Chondrocyte (in vitro differentiated cells): ENCODE measurements around the gene CD34. TPM values are rescaled to one million over a fixed set of nuclear protein-coding genes. Genes with fewer than 3 reads are reported as not detected.
A peak's percentile ranks its signal among the peaks of the same experiment; 100 is the strongest.

Source experiments
- DNase-seq: peaks from one replicate; pipeline ENCODE4 v3.0.0; 2021; ENCODE audit warnings: mixed read lengths, low spot score
- H3K27ac Mint-ChIP-seq: one replicate; pipeline ENCODE4 v1.8.0; 2021; ENCODE audit warnings: mild to moderate bottlenecking, moderate library complexity, mixed read lengths; ENCODE audit not compliant: unreplicated experiment
- H3K27me3 Mint-ChIP-seq: 2 replicates; pipeline ENCODE4 v1.8.0; 2021; ENCODE audit warnings: low read depth, mixed read lengths
- H3K36me3 Mint-ChIP-seq: 2 replicates; pipeline ENCODE4 v1.8.0; 2021; ENCODE audit warnings: low read depth, mixed read lengths
- H3K4me1 Mint-ChIP-seq: 2 replicates; pipeline ENCODE4 v1.8.0; 2021; ENCODE audit warnings: low read depth, mild to moderate bottlenecking, mixed read lengths
- H3K4me3 Mint-ChIP-seq: one replicate; pipeline ENCODE4 v1.8.0; 2021; ENCODE audit warnings: mild to moderate bottlenecking, moderate library complexity, mixed read lengths; ENCODE audit not compliant: unreplicated experiment
- H3K9me3 Mint-ChIP-seq: 2 replicates; pipeline ENCODE4 v1.8.0; 2021; ENCODE audit warnings: low read depth, mixed read lengths
- CTCF ChIP-seq: fragments of 200-600 bp; sonication (generic); IDR thresholded peaks from 2 replicates; pipeline ENCODE4 v1.5.0; 2021; ENCODE audit warnings: antibody characterized with exemption, mild to moderate bottlenecking, moderate library complexity
- total RNA-seq: library from RNA; stranded (reverse); gene quantifications from 3 replicates; pipeline ENCODE4 v1.2.1, GENCODE V29; 2021

The CD34 gene
- total RNA-seq, 1 donor from 2014 or later, result 0.12 TPM

GRCh38 chr1:207892764-207893163, 18.2 kb downstream of the CD34 start:
- Mint-ChIP-seq H3K36me3 (no peaks in the 10 kb centered on the region), H3K27me3 (no peaks in the 10 kb centered on the region), H3K9me3 (no peaks in the 10 kb centered on the region), H3K4me3 (no peak overlapping the region), H3K4me1 (peaks cover 30% of the 10 kb centered on the region), H3K27ac (no peak overlapping the region)
- DNase-seq, result no peak
- no peak for TF ChIP-seq CTCF

DNA sequence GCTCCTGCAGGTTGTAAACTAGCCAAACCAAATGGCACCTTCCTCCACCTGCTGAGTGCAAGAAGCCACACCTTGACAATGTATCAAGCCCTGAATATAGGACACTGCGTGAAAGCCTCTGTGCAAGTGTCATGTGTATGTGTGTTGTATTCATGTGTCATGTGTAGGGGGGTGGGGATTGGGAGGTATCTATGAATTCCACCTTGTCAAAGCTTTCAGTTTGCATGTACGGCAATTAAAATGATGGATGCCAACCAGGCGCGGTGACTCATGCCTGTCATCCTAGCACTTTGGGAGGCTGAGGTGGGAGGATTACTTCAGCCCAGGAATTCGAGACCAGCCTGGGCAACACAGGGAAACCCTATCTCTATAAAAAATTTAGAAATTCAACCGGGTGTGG, 19.8 kb downstream of the CD34 start:
- Mint-ChIP-seq H3K4me3 (no peak overlapping the region), H3K36me3 (no peaks in the 10 kb centered on the region), H3K27ac (peak overlapping the region; percentile 96), H3K9me3 (no peaks in the 10 kb centered on the region), H3K4me1 (peaks cover 33% of the 10 kb centered on the region), H3K27me3 (no peaks in the 10 kb centered on the region)
- TF ChIP-seq CTCF, result no peak
- DNase-seq, result no peak

DNA sequence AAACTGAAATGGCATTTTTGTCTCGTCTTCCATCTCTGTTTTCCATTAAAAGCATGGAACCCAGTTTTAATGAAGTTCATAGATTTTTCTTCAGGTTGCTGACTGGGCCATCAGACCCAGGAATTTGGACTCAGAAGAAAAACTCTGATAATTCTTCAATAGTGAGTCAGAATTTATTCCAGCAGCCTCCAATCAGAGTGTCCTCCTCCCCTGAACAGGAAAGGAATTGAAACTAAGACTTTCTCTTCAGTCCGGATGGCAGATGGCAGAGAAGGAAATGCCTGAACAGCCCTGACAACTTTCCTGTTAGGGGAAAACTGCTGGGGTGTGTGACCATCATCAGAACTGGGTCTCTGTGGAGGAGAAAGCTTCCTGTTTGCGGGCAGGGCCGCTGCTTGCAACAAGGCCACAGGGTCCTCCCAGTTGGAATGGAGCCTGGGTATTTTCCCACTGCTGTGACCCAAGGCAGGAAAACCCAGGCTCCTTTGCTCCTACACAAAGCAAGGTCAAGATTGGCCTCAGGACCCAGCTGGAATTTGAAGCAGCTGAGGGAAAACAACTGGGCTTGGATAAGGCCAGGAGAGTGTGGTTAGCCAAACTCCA, 20.7 kb downstream of the CD34 start:
- Mint-ChIP-seq H3K36me3 (no peaks in the 10 kb centered on the region), H3K4me3 (peak overlapping the region; percentile 25), H3K9me3 (no peaks in the 10 kb centered on the region), H3K27me3 (no peaks in the 10 kb centered on the region), H3K27ac (peak overlapping the region; percentile 96), H3K4me1 (peaks cover 37% of the 10 kb centered on the region)
- TF ChIP-seq CTCF, result no peak
- no peak for DNase-seq

DNA sequence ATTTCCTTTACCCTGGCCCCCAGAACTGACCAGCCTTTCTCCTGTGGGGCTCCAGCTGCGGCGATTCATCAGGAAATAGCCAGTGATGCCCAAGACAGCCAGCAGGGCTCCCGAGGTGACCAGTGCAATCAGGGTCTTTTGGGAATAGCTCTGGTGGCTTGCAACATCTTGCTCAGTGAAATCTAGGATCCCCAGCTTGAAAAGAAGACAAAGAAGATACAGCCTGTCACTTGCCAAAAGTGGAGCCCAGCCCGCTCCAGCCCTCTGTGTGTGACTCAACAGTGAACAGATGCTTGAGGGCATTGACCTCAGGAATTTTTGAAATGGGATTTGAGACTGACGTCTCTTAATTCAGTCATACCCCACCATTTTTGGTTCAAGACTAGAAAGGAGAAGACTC, 22.3 kb downstream of the CD34 start:
- Mint-ChIP-seq H3K27me3 (no peaks in the 10 kb centered on the region), H3K36me3 (no peaks in the 10 kb centered on the region), H3K9me3 (no peaks in the 10 kb centered on the region), H3K27ac (no peak overlapping the region), H3K4me3 (no peak overlapping the region), H3K4me1 (peaks cover 41% of the 10 kb centered on the region)
- no peak for DNase-seq
- TF ChIP-seq CTCF, result no peak

GRCh38 chr1:207887542-207888201, 23.3 kb downstream of the CD34 start:
- TF ChIP-seq CTCF, result no peak
- H3K4me3 Mint-ChIP-seq, result no peak overlapping the region
- peaks cover 41% of the 10 kb centered on the region for H3K4me1 Mint-ChIP-seq
- no peaks in the 10 kb centered on the region for H3K27me3 Mint-ChIP-seq
- H3K27ac Mint-ChIP-seq, result no peak overlapping the region
- no peak for DNase-seq
- no peaks in the 10 kb centered on the region for H3K9me3 Mint-ChIP-seq
- no peaks in the 10 kb centered on the region for H3K36me3 Mint-ChIP-seq
